Type B pancreatic cell (in vitro differentiated cells): Measurements from ENCODE around the gene GMDS. TPM values are rescaled to one million over a fixed set of nuclear protein-coding genes. Genes with fewer than 3 reads are reported as not detected.
A peak's percentile ranks its signal among the peaks of the same experiment; 100 is the strongest.

ENCODE experiments used
- DNase-seq: peaks from one replicate; pipeline ENCODE4 v3.0.0; 2021; ENCODE audit warnings: mixed read lengths; ENCODE audit not compliant: unreplicated experiment; ENCODE audit errors: extremely low spot score
- H3K27ac Mint-ChIP-seq: 2 replicates; pipeline ENCODE4 v1.8.0; 2021; ENCODE audit warnings: mild to moderate bottlenecking, mixed read lengths
- H3K27me3 Mint-ChIP-seq: 2 replicates; pipeline ENCODE4 v1.8.0; 2021; ENCODE audit warnings: mixed read lengths
- H3K36me3 Mint-ChIP-seq: 2 replicates; pipeline ENCODE4 v1.8.0; 2021; ENCODE audit warnings: mixed read lengths
- H3K4me1 Mint-ChIP-seq: one replicate; pipeline ENCODE4 v1.8.0; 2021; ENCODE audit warnings: mixed read lengths; ENCODE audit not compliant: unreplicated experiment
- H3K4me3 Mint-ChIP-seq: 2 replicates; pipeline ENCODE4 v1.8.0; 2021; ENCODE audit warnings: mild to moderate bottlenecking, mixed read lengths
- H3K9me3 Mint-ChIP-seq: 2 replicates; pipeline ENCODE4 v1.8.0; 2021; ENCODE audit warnings: mixed read lengths
- total RNA-seq: library from RNA; stranded (reverse); gene quantifications from 2 replicates; pipeline ENCODE4 v1.2.1, GENCODE V29; 2021; ENCODE audit warnings: low replicate concordance
- TF ChIP-seq, protein P1 (sequence below): fragments of 200-600 bp; sonication (generic); conservative IDR thresholded peaks from 2 replicates; pipeline ENCODE4 v1.5.0; 2021; ENCODE audit warnings: antibody characterized with exemption, mild to moderate bottlenecking

GMDS gene
- total RNA-seq, 1 donor from 2014 or later: 41.3 TPM

- Mint-ChIP-seq H3K4me3 (no peak overlapping the region), H3K4me1 (peaks cover 61% of the 10 kb centered on the region), H3K36me3 (no peaks in the 10 kb centered on the region), H3K27ac (no peak overlapping the region), H3K27me3 (peaks cover 6% of the 10 kb centered on the region), H3K9me3 (no peaks in the 10 kb centered on the region)
- TF ChIP-seq, protein P1, sequence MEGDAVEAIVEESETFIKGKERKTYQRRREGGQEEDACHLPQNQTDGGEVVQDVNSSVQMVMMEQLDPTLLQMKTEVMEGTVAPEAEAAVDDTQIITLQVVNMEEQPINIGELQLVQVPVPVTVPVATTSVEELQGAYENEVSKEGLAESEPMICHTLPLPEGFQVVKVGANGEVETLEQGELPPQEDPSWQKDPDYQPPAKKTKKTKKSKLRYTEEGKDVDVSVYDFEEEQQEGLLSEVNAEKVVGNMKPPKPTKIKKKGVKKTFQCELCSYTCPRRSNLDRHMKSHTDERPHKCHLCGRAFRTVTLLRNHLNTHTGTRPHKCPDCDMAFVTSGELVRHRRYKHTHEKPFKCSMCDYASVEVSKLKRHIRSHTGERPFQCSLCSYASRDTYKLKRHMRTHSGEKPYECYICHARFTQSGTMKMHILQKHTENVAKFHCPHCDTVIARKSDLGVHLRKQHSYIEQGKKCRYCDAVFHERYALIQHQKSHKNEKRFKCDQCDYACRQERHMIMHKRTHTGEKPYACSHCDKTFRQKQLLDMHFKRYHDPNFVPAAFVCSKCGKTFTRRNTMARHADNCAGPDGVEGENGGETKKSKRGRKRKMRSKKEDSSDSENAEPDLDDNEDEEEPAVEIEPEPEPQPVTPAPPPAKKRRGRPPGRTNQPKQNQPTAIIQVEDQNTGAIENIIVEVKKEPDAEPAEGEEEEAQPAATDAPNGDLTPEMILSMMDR: no peak
- DNase-seq: no peak
Observed at GRCh38 chr6:1774226-1774915, 471.0 kb downstream of the GMDS start.

- peak overlapping the region; percentile 18 for H3K27ac Mint-ChIP-seq
- peaks cover 6% of the 10 kb centered on the region for H3K27me3 Mint-ChIP-seq
- DNase-seq: no peak
Observed at GRCh38 chr6:1773700-1774099, 471.7 kb downstream of the GMDS start.

GRCh38 chr6:1770968-1771723, 474.3 kb downstream of the GMDS start:
- H3K4me1 Mint-ChIP-seq: peaks cover 57% of the 10 kb centered on the region
- no peak overlapping the region for H3K4me3 Mint-ChIP-seq
- TF ChIP-seq, protein P1: no peak
- H3K27me3 Mint-ChIP-seq: peaks cover 6% of the 10 kb centered on the region
- H3K9me3 Mint-ChIP-seq: no peaks in the 10 kb centered on the region
- DNase-seq: no peak
- no peak overlapping the region for H3K27ac Mint-ChIP-seq
- no peaks in the 10 kb centered on the region for H3K36me3 Mint-ChIP-seq

More at GRCh38 chr6:1773700-1774099, 471.7 kb downstream of the GMDS start:
- Mint-ChIP-seq H3K4me1 (peaks cover 58% of the 10 kb centered on the region), H3K4me3 (no peak overlapping the region), H3K36me3 (no peaks in the 10 kb centered on the region), H3K9me3 (no peaks in the 10 kb centered on the region)
- TF ChIP-seq, protein P1: no peak

- H3K27me3 Mint-ChIP-seq: peaks cover 6% of the 10 kb centered on the region
- no peak overlapping the region for H3K4me3 Mint-ChIP-seq
- TF ChIP-seq, protein P1: no peak
- no peaks in the 10 kb centered on the region for H3K36me3 Mint-ChIP-seq
- DNase-seq: no peak
- H3K9me3 Mint-ChIP-seq: no peaks in the 10 kb centered on the region
- peaks cover 57% of the 10 kb centered on the region for H3K4me1 Mint-ChIP-seq
- H3K27ac Mint-ChIP-seq: no peak overlapping the region
Observed at GRCh38 chr6:1770435-1770843, 475.0 kb downstream of the GMDS start.

GRCh38 chr6:1767481-1768246, 477.7 kb downstream of the GMDS start:
- H3K9me3 Mint-ChIP-seq: no peaks in the 10 kb centered on the region
- TF ChIP-seq, protein P1: no peak
- peak overlapping the region; percentile 7 for H3K27ac Mint-ChIP-seq
- H3K4me1 Mint-ChIP-seq: peaks cover 58% of the 10 kb centered on the region
- H3K36me3 Mint-ChIP-seq: no peaks in the 10 kb centered on the region
- H3K27me3 Mint-ChIP-seq: no peaks in the 10 kb centered on the region
- DNase-seq: no peak
- peak overlapping the region; percentile 27 for H3K4me3 Mint-ChIP-seq
